ENCODE results near the gene IFI44L.

Gene IFI44L

GRCh38 chr1:78619803-78620579 is at the start of gene IFI44L:
IFI44L (plus strand) TSS chr1:78620448; CDS start chr1:78627916, 7,468 bp downstream.
- DNase-seq (ENCODE audit: low read depth in 2 of 2, low spot score in 1 of 2) = peak; percentile 16 to 56

- DNase-seq (ENCODE audit: low read depth in 2 of 2, low spot score in 1 of 2) = no peak
These were observed 49.7 kb upstream of the IFI44L start for GRCh38 chr1:78570539-78570938.

GRCh38 chr1:78577257-78578100 is 42.8 kb upstream of the IFI44L start:
- no peak for DNase-seq (ENCODE audit: low read depth in 2 of 2, low spot score in 1 of 2)

GRCh38 chr1:78586572-78586971 is 33.7 kb upstream of the IFI44L start:
- DNase-seq (ENCODE audit: low read depth in 2 of 2, low spot score in 1 of 2) = no peak

- DNase-seq (ENCODE audit: low read depth in 2 of 2, low spot score in 1 of 2) = no peak
These were observed 33.0 kb upstream of the IFI44L start for GRCh38 chr1:78587211-78587610.

GRCh38 chr1:78591971-78592370 is 28.3 kb upstream of the IFI44L start:
- no peak for DNase-seq (ENCODE audit: low read depth in 2 of 2, low spot score in 1 of 2)

GRCh38 chr1:78599294-78599693 is 21.0 kb upstream of the IFI44L start:
- DNase-seq (ENCODE audit: low read depth in 2 of 2, low spot score in 1 of 2) = no peak

- no peak for DNase-seq (ENCODE audit: low read depth in 2 of 2, low spot score in 1 of 2)
These were observed 19.2 kb upstream of the IFI44L start for GRCh38 chr1:78601068-78601467.

GRCh38 chr1:78603206-78603605 is 17.0 kb upstream of the IFI44L start:
- DNase-seq (ENCODE audit: low read depth in 2 of 2, low spot score in 1 of 2) = no peak

GRCh38 chr1:78604643-78605042 is 15.6 kb upstream of the IFI44L start:
- DNase-seq (ENCODE audit: low read depth in 2 of 2, low spot score in 1 of 2) = no peak

- DNase-seq (ENCODE audit: low read depth in 2 of 2, low spot score in 1 of 2) = no peak
These were observed 14.0 kb upstream of the IFI44L start for GRCh38 chr1:78606274-78606673.

GRCh38 chr1:78607334-78607927 is 12.8 kb upstream of the IFI44L start:
- DNase-seq (ENCODE audit: low read depth in 2 of 2, low spot score in 1 of 2) = no peak

GRCh38 chr1:78607944-78608343 is 12.3 kb upstream of the IFI44L start:
- no peak for DNase-seq (ENCODE audit: low read depth in 2 of 2, low spot score in 1 of 2)

GRCh38 chr1:78617615-78618026 is 2.6 kb upstream of the IFI44L start:
- peak in 1 of 2 donors; percentile 8 for DNase-seq (ENCODE audit: low read depth in 2 of 2, low spot score in 1 of 2)

GRCh38 chr1:78619032-78619431 is 1.2 kb upstream of the IFI44L start:
- no peak for DNase-seq (ENCODE audit: low read depth in 2 of 2, low spot score in 1 of 2)

- DNase-seq (ENCODE audit: low read depth in 2 of 2, low spot score in 1 of 2) = no peak
These were observed 824 bp upstream of the IFI44L start for GRCh38 chr1:78619446-78619802.

GRCh38 chr1:78620666-78621065 is 418 bp downstream of the IFI44L start:
- DNase-seq (ENCODE audit: low read depth in 2 of 2, low spot score in 1 of 2) = no peak

- DNase-seq (ENCODE audit: low read depth in 2 of 2, low spot score in 1 of 2) = no peak
These were observed 2.3 kb downstream of the IFI44L start for GRCh38 chr1:78622548-78622947.

- DNase-seq (ENCODE audit: low read depth in 2 of 2, low spot score in 1 of 2) = no peak
These were observed 3.8 kb downstream of the IFI44L start for GRCh38 chr1:78624035-78624434.

GRCh38 chr1:78627321-78627720 is 7.1 kb downstream of the IFI44L start:
- DNase-seq (ENCODE audit: low read depth in 2 of 2, low spot score in 1 of 2) = no peak

- DNase-seq (ENCODE audit: low read depth in 2 of 2, low spot score in 1 of 2) = no peak
These were observed 10.4 kb downstream of the IFI44L start for GRCh38 chr1:78630600-78630999.

- DNase-seq (ENCODE audit: low read depth in 2 of 2, low spot score in 1 of 2) = no peak
These were observed 13.0 kb downstream of the IFI44L start for GRCh38 chr1:78633209-78633608.
